GM21619 (cell line): Measurements from ENCODE around the gene IFI30.
A peak's percentile ranks its signal among the peaks of the same experiment; 100 is the strongest.

Source experiments
- ATAC-seq: cut with Tn5 transposase; IDR thresholded peaks from one replicate; pipeline ENCODE4 v1.9.1; 2021; ENCODE audit not compliant: unreplicated experiment

IFI30 gene

GRCh38 chr19:18170714-18171255 is 2.8 kb upstream of the IFI30 start:
- ATAC-seq, result no peak

GRCh38 chr19:18171605-18172327 is 1.8 kb upstream of the IFI30 start:
- no peak for ATAC-seq

- ATAC-seq, result no peak
Measured at GRCh38 chr19:18172331-18173053, 1.1 kb upstream of the IFI30 start.

- ATAC-seq, result peak; percentile 3
Measured at GRCh38 chr19:18173054-18173571, 500 bp upstream of the IFI30 start.

GRCh38 chr19:18174983-18175382 is 1.4 kb downstream of the IFI30 start:
- ATAC-seq, result no peak

GRCh38 chr19:18176367-18177310 is 3.0 kb downstream of the IFI30 start:
- ATAC-seq, result no peak

GRCh38 chr19:18179957-18180356 is 6.3 kb downstream of the IFI30 start:
- no peak for ATAC-seq

GRCh38 chr19:18183529-18183928 is 9.9 kb downstream of the IFI30 start:
- ATAC-seq, result no peak

- no peak for ATAC-seq
Measured at GRCh38 chr19:18185538-18185937, 11.9 kb downstream of the IFI30 start.

- no peak for ATAC-seq
Measured at GRCh38 chr19:18190278-18190677, 16.7 kb downstream of the IFI30 start.

GRCh38 chr19:18191640-18192062 is 18.0 kb downstream of the IFI30 start:
- ATAC-seq, result no peak

- peak; percentile 76 for ATAC-seq
Measured at GRCh38 chr19:18192673-18193387, 19.2 kb downstream of the IFI30 start, which contains the start of gene MPV17L2. Gene MPV17L2, plus strand, starts transcription at chr19:18193218. Its CDS starts 64 bp downstream, at chr19:18193282.

GRCh38 chr19:18193388-18194180 is 20.0 kb downstream of the IFI30 start:
- ATAC-seq, result no peak

- ATAC-seq, result no peak
Measured at GRCh38 chr19:18194181-18194530, 20.5 kb downstream of the IFI30 start.

- ATAC-seq, result no peak
Measured at GRCh38 chr19:18194554-18195238, 21.1 kb downstream of the IFI30 start.

GRCh38 chr19:18196511-18196845 is 22.9 kb downstream of the IFI30 start:
- no peak for ATAC-seq

- no peak for ATAC-seq
Measured at GRCh38 chr19:18197306-18197705, 23.7 kb downstream of the IFI30 start.

GRCh38 chr19:18197941-18198340 is 24.3 kb downstream of the IFI30 start:
- no peak for ATAC-seq

GRCh38 chr19:18198374-18198773 is 24.8 kb downstream of the IFI30 start:
- no peak for ATAC-seq
